ACHN (cell line): ENCODE data around the gene CSAD.
"Not testable (repeated sequence)": the region's sequence is repeated elsewhere in the genome, so short reads cannot be mapped to it uniquely, and the experiment has no call there.

Experiments used
- DNase-seq: peaks from one replicate; pipeline ENCODE4 v3.0.0-alpha.2; 2015
- in situ Hi-C: cut with HindIII; loops from 2 replicates; pipeline ENCODE4 v1.10.0; 2017; ENCODE audit warnings: low sequenced_read_pairs, low pct_ligation_motif_present, low pct_unique_long_range_greater_than_20kb

CSAD gene

DNA sequence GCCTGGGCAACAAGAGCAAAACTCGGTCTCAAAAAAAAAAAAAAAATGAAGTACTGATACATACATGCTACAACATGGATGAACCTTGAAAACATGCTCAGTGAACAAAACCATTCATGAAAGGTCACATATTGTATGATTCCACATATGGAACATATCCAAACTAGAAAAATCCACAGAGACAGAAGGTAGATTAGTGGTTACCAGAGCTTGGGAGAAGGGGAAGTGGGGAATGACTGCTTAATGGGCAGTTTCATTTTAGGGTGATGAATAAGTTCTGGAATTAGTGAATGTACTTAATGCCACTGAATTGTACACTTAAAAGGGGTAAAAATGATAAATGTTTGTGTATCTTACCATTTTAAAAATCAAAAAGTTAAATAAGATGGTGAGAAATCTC is 23.6 kb upstream of the CSAD start:
- in situ Hi-C loops: no loop called here
- no peak for DNase-seq

DNA sequence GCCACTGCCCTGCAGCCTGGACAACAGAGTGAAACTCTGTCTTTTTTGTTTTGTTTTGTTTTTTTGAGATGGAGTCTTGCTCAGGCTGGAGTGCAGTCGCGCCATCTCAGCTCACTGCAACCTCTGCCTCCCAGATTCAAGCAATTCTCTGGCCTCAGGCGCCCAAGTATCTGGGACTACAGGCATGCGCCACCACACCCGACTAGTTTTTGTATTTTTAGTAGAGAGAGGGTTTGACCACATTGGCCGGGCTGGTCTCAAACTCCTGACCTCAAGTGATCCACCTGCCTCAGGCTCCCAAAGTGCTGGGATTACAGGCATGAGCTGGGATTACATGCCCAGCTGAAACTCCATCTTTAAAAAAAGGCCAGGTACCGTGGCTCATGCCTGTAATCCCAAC is 21.6 kb upstream of the CSAD start:
- in situ Hi-C loops, DNase-seq: not testable (repeated sequence)

DNA sequence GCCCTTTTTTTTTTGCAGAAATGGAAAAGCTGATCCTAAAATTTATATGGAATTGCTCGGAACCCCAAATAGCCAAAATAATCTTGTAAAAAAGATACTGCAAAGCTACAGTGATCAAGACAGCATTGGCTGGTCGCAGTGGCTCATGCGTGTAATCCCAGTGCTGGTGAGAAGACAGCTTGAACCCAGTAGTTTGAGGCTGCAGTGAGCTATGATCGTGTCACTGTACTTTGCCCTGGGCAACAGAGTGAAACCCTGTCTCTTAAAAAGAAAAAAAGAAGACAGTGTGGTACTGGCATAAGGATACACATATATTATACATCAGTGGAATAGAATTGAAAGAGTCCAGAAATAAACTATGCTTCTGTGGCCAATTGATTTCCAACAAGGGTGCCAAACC is 20.9 kb upstream of the CSAD start:
- no peak for DNase-seq
- in situ Hi-C loops: no loop called here

DNA sequence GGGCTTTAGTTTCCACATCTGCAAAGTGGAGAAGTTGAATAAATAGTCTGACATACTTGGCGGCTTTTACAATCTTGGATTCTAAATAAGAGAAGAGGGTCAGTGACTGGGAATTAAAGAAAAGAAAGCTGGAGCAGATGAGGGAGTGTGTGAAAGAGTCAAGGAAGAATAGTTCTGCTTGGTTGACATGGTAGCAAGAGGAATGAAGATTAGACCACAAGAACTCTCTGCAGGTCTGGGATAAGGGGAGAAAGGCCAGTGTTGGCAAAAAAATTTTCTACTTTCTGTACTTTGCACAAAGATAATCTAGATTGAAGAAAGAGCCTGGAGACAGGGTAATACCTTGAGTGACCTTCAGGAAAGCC is 20.4 kb upstream of the CSAD start:
- DNase-seq: peak; percentile 43
- in situ Hi-C loops: no loop called here

DNA sequence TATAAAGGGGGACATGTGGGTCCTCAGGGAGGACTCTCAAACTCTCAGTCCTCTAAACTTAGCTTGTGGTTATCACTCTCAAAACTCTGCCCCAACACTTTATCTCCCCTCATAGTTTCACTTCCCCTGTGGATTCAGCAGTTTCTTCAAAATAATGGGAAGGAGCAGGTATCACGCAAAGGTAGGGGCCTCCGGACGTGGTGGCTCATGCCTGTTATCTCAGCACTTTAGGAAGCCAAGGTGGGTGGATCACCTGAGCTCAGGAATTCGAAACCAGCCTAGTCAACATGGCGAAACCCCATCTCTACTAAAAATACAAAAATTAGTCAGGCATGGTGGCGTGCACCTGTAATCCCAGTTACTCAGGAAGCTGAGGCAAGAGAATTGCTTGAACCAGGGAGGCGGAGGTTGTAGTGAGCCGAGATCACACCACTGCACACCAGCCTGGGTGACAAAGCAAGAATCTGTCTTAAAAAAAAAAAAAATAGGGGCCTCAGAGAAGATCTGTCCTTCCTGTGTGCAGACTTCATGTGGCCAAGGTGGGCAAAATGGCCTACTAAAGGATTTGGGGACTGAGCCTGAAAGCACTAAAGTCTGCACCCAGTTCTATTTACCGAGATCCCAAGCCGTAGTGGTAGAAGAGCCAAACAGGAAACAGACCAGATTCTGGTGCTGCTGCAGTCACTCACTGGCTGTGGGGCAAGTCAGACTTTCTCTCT is 19.9 kb upstream of the CSAD start:
- DNase-seq: no peak
- in situ Hi-C loops: no loop called here

DNA sequence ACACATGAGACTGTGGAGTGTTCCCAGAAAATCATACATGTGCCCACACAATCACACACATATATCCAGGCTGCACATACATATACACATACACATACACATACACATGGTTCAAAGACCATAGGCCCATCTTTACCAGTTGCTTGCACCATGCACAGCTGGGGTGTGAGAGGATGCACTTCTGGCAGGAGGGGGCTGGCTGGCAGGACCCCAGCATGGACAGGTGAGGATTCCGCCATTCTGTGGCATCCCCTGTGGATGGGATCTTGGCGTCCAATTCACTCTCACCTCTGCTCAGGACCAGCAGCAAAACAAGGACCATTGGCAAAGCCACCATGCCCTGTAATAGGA is 19.4 kb upstream of the CSAD start:
- no peak for DNase-seq
- in situ Hi-C loops: no loop called here

DNA sequence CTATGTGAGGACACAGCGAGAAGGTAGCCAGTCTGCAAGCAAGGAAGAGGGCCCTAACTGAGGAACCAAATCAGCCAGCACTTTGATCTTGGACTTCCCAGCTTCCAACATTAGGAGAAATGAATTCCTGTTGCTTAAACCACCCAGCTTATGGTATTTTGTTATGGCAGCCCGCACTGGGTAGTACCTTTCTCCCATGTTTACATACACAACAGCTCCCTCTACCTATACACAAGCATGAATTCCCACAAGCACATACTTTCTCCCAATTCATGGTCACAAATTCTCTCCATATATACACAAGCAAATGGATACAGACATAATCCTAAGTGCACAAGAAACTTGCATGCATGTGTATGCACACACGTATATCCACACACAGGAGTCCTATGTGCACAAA is 19.0 kb upstream of the CSAD start:
- in situ Hi-C loops: no loop called here
- DNase-seq: no peak

DNA sequence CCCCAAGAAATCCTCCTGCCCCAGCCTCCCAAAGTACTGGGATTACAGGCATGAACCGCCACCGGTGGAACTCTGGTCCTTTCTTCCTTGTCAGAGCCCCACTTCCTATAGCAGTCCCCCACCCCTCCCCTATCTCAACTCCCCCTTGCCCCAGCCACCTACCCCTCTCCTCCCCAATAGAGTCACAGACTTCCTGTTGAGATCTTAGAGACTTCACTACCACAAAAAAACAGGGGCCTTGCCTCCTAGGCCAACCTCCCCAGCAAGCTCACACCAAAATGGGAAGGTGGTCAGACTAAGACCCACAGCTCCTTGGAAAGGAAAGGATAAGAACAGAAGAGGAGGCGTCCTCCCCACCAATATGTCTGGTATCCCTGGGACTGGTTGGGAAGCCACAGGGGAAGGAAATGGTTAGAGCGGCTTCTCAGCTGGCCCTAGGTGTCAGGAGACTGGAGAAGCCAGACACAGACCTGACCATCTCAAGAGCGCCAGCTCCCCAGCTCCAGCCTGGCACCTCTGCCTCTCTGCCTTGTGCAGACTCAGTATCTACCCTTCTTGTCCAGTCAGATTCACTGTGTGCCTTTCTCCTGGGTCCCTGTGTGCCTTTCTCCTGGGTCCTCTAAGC is 17.9 kb upstream of the CSAD start:
- DNase-seq: no peak
- in situ Hi-C loops: no loop called here

DNA sequence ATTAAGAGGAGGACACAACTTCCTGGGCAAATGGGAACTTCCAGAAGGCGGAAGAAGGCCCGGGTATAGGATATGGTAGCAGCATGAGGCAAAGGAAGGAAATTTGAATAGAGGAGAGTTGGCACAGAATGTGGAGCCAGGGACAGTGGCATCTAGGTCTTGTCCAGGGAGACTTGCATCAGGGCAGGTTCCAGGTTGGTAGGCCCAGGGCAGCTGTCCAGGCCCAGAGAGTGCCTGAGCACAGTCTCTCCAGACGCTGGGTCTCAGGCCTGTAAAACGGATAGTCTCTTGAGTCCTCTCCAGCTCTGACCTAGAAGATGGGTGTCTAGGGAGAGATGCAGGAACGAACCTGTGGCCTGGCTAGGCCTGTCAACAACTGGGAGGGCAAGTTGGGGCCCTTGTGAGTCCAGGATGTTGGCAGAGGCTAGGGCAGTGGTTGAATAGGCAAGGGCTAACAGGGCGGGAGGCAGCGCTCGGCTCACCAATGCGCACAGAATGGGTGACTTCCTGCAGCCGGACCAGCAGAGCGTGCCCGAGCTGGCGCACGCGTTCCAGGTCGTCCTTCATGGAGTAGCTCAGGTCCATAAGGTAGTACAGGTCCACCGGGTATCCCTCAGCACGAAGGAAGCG is 16.4 kb upstream of the CSAD start:
- DNase-seq: no peak
- in situ Hi-C loops: no loop called here

DNA sequence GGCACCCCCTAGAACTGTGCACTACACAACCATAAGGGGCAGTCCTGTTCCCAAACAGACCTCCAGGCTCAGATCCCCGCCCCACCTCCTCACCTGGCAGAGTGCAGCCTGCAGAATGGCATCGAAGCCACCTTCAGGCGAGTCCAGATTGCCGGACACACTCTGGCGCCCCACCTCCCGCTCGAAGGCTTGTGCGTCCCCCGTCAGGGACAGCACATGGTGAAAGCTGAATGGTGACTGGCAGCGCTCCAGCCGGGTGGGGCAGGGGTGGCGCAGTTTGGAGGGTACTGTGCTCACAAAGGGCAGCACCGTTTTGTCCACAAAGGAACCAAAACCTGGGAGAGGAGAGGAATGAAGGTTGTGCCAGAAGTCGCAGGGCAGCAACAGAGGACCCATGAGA is 15.8 kb upstream of the CSAD start:
- DNase-seq: no peak
- in situ Hi-C loops: no loop called here

DNA sequence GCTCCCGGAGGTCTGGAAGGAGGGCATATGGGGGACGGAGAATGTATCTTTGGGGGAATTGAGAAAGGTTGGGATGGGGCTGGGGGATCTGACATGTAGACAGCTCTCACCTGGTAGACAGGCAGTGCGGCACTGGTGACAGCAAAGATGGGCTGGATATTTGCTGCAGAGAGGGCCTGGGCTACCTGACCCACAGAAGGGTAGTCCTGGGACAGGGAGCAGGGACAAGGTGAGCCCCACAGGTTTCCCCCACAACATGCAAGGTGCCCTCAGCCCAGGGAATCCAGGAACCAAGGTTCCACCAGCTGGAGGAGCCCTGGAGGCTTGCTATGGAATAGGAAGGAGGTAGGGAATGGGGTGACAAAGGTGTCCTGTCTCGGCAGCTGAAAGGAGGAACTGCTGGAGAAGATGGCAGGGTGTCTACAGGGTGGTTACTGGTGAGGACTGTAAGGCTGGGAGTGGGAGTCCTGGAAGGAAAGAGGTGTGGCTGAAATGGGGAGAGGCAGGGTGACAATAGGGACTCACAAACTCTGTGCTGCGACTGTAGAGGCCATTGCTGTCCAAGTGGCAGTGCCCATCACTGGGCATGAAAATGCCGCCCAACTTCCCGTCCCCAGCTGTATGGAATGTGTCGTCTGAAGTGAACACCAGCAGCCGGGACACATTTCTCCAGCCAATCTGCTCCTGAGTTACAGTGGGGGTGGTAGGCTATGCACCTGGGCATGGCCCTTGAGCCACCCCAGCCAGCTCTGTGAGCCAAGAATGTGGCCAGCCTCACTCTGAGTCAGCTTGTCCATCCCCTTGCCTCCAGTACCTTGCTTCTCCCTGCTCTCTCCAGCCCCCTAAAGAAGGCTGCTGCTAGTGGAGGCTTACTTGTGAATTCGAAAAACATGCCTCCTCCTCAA is 15.0 kb upstream of the CSAD start:
- peak; percentile 32 for DNase-seq
- in situ Hi-C loops: no loop called here

DNA sequence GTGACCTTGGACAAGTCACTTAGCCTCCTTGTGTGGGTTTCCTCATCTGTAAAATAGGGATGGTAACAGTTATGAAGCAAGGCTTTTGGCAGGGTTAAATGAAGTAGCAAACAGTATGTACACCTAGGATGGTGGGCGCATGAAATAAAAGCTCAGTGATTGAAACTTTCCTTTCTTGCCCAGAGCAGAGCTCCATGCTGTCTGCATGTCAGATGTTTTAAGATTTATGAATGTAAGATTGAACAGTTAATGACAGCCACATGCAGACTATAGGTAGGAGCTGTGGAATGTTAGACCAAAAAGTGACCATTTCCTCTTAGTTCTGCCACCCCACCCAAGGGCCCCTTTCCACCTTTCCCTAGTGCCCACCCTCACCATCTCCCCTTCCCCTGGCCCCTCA is 14.2 kb upstream of the CSAD start:
- in situ Hi-C loops: no loop called here
- no peak for DNase-seq

DNA sequence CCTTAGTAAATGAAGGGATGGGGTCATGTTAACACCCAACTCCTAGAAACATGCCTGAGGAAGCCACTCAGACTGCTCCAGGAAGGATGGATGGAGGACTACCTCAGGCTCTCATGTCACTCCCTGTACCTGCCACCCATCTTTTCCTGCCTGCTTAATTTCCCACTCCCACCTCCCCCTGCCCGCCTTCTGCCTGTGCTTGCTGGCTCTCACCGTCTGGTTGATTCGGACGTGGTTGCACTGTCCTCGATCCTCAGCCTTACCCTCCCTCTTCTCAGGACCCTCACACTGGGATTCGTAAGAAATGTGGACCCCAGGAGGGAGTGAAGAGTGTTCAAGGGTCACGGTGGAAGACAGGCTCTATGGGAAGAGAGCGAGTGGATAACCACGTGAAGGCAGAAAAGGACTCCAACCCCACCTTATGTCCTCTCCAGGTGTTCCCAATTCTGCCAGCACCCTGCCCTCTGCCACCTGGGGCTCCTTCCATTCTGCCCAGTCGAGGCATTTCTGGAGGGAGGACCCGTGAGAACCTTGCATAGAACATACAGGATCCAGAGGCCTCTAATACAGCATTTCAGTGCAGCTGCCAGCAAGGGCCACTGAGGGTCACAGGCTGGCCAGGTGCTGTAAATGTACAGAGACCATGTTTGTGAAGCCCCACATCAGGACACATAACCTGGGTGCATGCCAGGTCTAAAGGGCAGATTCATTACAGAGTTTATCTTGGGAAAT is 13.4 kb upstream of the CSAD start:
- no peak for DNase-seq

DNA sequence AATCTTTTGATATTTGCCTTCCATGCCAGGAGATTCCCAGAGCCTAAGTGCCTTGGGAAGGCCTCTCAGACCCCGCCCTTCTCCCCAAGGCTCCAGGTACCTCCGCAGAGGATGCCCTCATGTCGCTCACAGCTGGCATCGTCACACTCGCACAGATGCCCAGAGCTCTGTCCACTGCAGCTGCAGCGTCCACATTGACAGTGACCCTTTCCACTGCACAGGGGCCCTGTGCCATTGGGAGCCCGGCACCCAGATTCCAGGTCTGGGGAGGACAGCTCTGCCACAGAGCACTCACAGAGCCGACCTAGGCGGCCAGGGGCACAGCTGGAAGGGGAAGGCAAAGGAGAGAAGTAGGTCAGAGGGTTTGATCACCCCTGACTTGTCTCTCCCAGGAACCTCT is 12.3 kb upstream of the CSAD start:
- in situ Hi-C loops: no loop called here
- no peak for DNase-seq

More for the DNA sequence above, 13.4 kb upstream of the CSAD start:
- in situ Hi-C loops: no loop called here

DNA sequence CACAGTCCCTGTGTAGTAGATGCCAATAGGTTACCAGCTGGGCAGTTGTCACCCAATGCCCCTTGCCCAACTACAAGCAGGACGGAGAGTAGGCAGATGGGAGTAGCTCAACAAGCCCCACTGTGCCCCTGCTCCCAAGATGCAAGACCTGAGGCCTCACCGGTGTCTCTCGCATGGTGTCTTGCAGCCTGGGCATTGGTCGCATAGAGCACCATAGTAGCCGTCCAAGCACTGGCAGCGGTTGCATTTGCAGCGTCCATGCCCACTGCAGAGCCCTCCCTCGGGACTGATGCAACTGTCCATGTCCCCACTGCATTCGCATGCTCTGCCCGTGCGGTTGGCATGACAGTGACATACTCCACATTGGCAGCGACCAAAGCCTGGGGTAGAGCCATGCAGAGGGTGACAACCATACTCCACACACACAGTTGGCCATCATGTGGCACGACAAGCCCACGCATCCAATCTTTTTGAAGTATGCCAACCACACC is 11.9 kb upstream of the CSAD start:
- in situ Hi-C loops: no loop called here
- DNase-seq: no peak

DNA sequence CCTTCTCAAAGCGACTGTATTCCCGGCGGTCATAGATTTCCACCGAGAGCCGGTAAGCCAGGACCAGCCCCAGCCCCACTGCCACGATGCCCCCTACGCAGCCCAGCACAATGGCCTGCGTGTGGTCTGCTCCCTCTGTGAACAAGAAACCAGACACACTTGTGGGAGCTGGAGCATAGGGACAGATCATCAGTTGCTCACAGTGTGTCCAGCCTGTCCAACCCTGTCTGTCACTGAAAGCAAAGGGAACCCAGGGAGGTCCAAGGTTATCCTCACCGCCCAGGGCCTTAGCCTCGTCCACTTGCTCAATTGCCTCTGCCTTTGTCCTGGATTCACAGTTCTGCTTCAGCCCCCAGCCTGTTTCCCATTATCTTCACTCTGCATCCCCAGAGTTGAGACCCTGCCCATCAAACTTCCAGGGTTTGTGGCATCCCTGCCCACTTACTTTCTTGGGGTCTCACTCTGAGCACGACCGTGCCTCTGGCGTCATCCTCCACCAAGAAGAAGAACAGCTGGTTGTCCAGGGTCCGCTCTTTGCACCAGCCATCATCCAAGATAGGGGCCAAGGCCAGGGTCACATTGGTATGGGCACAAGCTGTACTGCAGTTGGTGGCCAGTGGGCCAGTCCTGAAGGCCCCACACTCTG is 11.3 kb upstream of the CSAD start:
- DNase-seq: no peak
- in situ Hi-C loops: no loop called here

DNA sequence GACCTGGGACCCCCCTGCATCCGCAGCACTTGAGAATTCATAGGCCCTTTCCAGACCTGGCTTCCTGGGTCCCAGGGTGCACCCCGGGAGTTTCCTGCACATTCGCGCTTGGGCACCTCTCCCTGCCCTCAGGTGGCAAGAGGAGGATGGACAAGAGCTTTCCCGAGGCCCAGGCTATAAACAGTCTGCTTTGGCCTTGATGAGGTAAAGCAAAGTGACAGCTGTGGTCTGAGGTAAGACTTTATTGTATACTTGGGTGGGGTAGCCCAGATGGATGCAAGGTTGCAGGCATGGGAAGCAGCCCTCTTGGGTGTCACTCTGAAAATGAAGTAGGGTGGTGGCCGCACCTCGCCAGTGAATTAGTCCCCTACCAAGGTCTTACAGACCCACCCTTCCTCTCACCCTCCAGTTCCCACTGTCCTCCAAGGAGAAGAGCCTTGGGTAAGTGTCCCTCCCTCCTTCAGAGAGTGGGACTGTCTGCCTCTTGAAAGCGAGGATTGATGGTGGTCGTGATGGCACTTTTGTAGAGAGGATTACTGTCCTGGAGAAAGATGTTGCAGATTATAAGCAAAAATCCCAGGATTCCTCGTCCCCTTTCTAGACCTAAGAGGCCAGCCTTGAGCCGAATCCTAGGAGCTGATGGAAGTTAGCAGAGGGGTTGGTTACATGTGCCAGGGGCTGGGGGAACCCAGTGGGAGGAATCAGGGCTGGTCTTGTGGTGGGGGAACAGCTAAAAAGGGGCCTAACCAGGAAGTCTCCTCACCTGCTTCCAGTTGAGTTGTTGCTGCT is 10.6 kb upstream of the CSAD start:
- no peak for DNase-seq
- in situ Hi-C loops: no loop called here
